CD4-positive, alpha-beta T cell treated with Interleukin-10 for 1 hour (primary cell): ENCODE results near the gene SSR3.
A peak's percentile ranks its signal among the peaks of the same experiment; 100 is the strongest.
"Not testable (repeated sequence)": the region's sequence is repeated elsewhere in the genome, so short reads cannot be mapped to it uniquely, and the experiment has no call there.

Experiments
- DNase-seq: peaks from one replicate; pipeline ENCODE4 v3.0.0-alpha.2; 2020

Gene SSR3

GRCh38 chr3:156554842-156555687 is at the start of gene SSR3:
TSS of gene SSR3 (minus strand) at chr3:156555117. CDS start at chr3:156555089, 28 bp downstream.
- DNase-seq: peak; percentile 99

GRCh38 chr3:156604064-156604641 is 49.2 kb upstream of the SSR3 start:
- no peak for DNase-seq

GRCh38 chr3:156603379-156604017 is 48.6 kb upstream of the SSR3 start:
- DNase-seq: no peak

GRCh38 chr3:156602424-156602823 is 47.5 kb upstream of the SSR3 start:
- no peak for DNase-seq

GRCh38 chr3:156601497-156601896 is 46.6 kb upstream of the SSR3 start:
- DNase-seq: no peak

GRCh38 chr3:156600834-156601233 is 45.9 kb upstream of the SSR3 start:
- DNase-seq: no peak

GRCh38 chr3:156599089-156599874 is 44.4 kb upstream of the SSR3 start:
- DNase-seq: no peak

GRCh38 chr3:156598413-156598812 is 43.5 kb upstream of the SSR3 start:
- no peak for DNase-seq

GRCh38 chr3:156594219-156594683 is 39.3 kb upstream of the SSR3 start:
- DNase-seq: no peak

GRCh38 chr3:156593814-156594213 is 38.9 kb upstream of the SSR3 start:
- no peak for DNase-seq

GRCh38 chr3:156589806-156590205 is 34.9 kb upstream of the SSR3 start:
- not testable (repeated sequence) for DNase-seq

GRCh38 chr3:156587760-156588069 is 32.8 kb upstream of the SSR3 start:
- DNase-seq: no peak

- no peak for DNase-seq
Measured at GRCh38 chr3:156586905-156587759, 32.2 kb upstream of the SSR3 start.

- DNase-seq: no peak
Measured at GRCh38 chr3:156583469-156583868, 28.6 kb upstream of the SSR3 start.

GRCh38 chr3:156582532-156583183 is 27.7 kb upstream of the SSR3 start:
- DNase-seq: no peak

GRCh38 chr3:156581954-156582353 is 27.0 kb upstream of the SSR3 start:
- DNase-seq: no peak

GRCh38 chr3:156581033-156581432 is 26.1 kb upstream of the SSR3 start:
- no peak for DNase-seq

GRCh38 chr3:156579427-156579851 is 24.5 kb upstream of the SSR3 start:
- DNase-seq: no peak

- DNase-seq: no peak
Measured at GRCh38 chr3:156577736-156578135, 22.8 kb upstream of the SSR3 start.

- DNase-seq: no peak
Measured at GRCh38 chr3:156576651-156577348, 21.9 kb upstream of the SSR3 start.

- no peak for DNase-seq
Measured at GRCh38 chr3:156576051-156576450, 21.1 kb upstream of the SSR3 start.
